ENCODE data around the gene FXYD4. TPM values are rescaled to one million over a fixed set of nuclear protein-coding genes. Genes with fewer than 3 reads are reported as not detected.

FXYD4 gene
- polyA plus RNA-seq, 1 donor (not counting 4 experiments of a cell fraction or from before 2014, with no cell fraction given): not detected

DNA sequence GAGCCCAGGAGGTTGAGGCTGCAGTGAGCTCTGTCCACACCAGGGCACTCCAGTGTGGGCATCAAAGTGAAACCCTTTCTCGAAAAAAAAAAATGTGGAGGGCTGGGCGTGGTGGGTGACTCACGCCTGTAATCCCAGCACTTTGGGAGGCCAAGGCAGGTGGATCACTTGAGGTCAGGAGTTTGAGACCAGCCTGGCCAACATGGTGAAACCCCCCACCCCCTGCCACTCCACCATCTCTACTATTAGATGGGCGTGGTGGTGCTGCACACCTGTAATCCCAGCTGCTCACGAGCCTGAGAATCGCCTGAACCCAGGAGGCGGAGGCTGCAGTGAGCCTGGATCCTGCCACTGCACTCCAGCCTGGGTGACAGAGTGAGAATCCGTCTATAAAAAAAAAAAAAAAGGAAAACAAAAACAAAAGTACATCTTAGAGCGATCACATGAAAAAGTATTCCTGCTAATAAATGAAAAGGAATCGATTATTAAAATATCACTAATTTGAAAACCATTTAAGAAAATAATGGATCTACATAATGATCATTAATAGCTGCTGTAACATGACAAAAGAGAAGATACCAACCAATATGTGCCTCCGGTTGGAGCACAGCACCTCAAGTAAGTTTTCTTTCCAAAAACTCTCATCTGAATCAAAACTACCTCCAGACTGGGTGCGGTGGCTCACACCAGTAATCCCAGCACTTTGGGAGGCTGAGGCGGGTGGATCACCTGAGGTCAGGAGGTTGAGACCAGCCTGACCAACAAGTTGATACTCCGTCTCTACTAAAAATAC, 32.7 kb downstream of the FXYD4 start:
- Histone ChIP-seq H3K4me3 (ENCODE audit: control insufficient read depth in 2 of 3, extremely low read depth in 1 of 3, insufficient read depth in 2 of 3, low read depth in 1 of 3, low read length in 3 of 3) (peak overlapping the region in 1 of 3 experiments; percentile 25), H3K27ac (ENCODE audit: control insufficient read depth, insufficient read depth, low read length) (peak overlapping the region; percentile 17), H3K4me2 (ENCODE audit: control insufficient read depth, extremely low read depth, insufficient read depth, low read depth, low read length) (peak overlapping the region; percentile 68), H4K20me1 (ENCODE audit: control insufficient read depth, extremely low read depth, insufficient read depth, low read length) (peaks cover 46% of the 10 kb centered on the region), H3K9me3 (ENCODE audit: control insufficient read depth, low read depth, low read length) (no peaks in the 10 kb centered on the region), H3K79me2 (ENCODE audit: control insufficient read depth, insufficient read depth, low read length) (peaks cover 95% of the 10 kb centered on the region), H3K27me3 (ENCODE audit: control insufficient read depth, extremely low read depth, insufficient read depth, low read length) (no peaks in the 10 kb centered on the region), H2AFZ (ENCODE audit: control insufficient read depth, low read length) (no peak overlapping the region), H3K36me3 (ENCODE audit: control insufficient read depth in 2 of 2, extremely low read depth in 1 of 2, insufficient read depth in 2 of 2, low read length in 2 of 2) (peaks cover 3 to 19% of the 10 kb centered on the region in 2 experiments), H3K9ac (ENCODE audit: control insufficient read depth, extremely low read depth, insufficient read depth, low read length) (no peak overlapping the region), H3K9me1 (ENCODE audit: control insufficient read depth, extremely low read depth, insufficient read depth, low read length) (no peaks in the 10 kb centered on the region), H3K4me1 (ENCODE audit: control insufficient read depth, extremely low read depth, insufficient read depth, low read length) (peaks cover 55% of the 10 kb centered on the region)
- FAIRE-seq: no peak
- TF ChIP-seq EZH2 (IDR thresholded peaks at IDR 0.05; ENCODE audit: low read length) (no peak), CTCF (optimal IDR thresholded peaks at IDR 0.05 in 1 of 3, IDR thresholded peaks at IDR 0.05 in 1 of 3, conservative IDR thresholded peaks at IDR 0.05 in 1 of 3; ENCODE audit: extremely low read depth in 1 of 3, insufficient read depth in 2 of 3, low read length in 3 of 3) (no peak)
- dilution Hi-C loops (cut with MboI; ENCODE audit: extremely low pct_ligation_motif_present, low sequenced_read_pairs): no loop called here
- no peak for DNase-seq (ENCODE audit: low read depth, low spot score)

GRCh38 chr10:43404704-43405084, 33.3 kb downstream of the FXYD4 start:
- Histone ChIP-seq H3K79me2 (ENCODE audit: control insufficient read depth, insufficient read depth, low read length) (peaks cover 89% of the 10 kb centered on the region), H4K20me1 (ENCODE audit: control insufficient read depth, extremely low read depth, insufficient read depth, low read length) (peaks cover 41% of the 10 kb centered on the region), H3K36me3 (ENCODE audit: control insufficient read depth in 2 of 2, extremely low read depth in 1 of 2, insufficient read depth in 2 of 2, low read length in 2 of 2) (peaks cover 2 to 19% of the 10 kb centered on the region in 2 experiments), H3K4me2 (ENCODE audit: control insufficient read depth, extremely low read depth, insufficient read depth, low read depth, low read length) (peak overlapping the region; percentile 68), H3K27ac (ENCODE audit: control insufficient read depth, insufficient read depth, low read length) (peak overlapping the region; percentile 10), H2AFZ (ENCODE audit: control insufficient read depth, low read length) (no peak overlapping the region), H3K4me1 (ENCODE audit: control insufficient read depth, extremely low read depth, insufficient read depth, low read length) (peaks cover 49% of the 10 kb centered on the region), H3K4me3 (ENCODE audit: control insufficient read depth in 2 of 3, extremely low read depth in 1 of 3, insufficient read depth in 2 of 3, low read depth in 1 of 3, low read length in 3 of 3) (peak overlapping the region in 1 of 3 experiments; percentile 32), H3K27me3 (ENCODE audit: control insufficient read depth, extremely low read depth, insufficient read depth, low read length) (no peaks in the 10 kb centered on the region), H3K9ac (ENCODE audit: control insufficient read depth, extremely low read depth, insufficient read depth, low read length) (no peak overlapping the region), H3K9me3 (ENCODE audit: control insufficient read depth, low read depth, low read length) (no peaks in the 10 kb centered on the region), H3K9me1 (ENCODE audit: control insufficient read depth, extremely low read depth, insufficient read depth, low read length) (no peaks in the 10 kb centered on the region)
- FAIRE-seq (no peak), DNase-seq (ENCODE audit: low read depth, low spot score) (no peak)
- dilution Hi-C loops (cut with MboI; ENCODE audit: extremely low pct_ligation_motif_present, low sequenced_read_pairs): no loop called here
- no peak for TF ChIP-seq EZH2 (IDR thresholded peaks at IDR 0.05; ENCODE audit: low read length)
- TF ChIP-seq CTCF (optimal IDR thresholded peaks at IDR 0.05 in 1 of 3, IDR thresholded peaks at IDR 0.05 in 1 of 3, conservative IDR thresholded peaks at IDR 0.05 in 1 of 3; ENCODE audit: extremely low read depth in 1 of 3, insufficient read depth in 2 of 3, low read length in 3 of 3): no peak
